Measurements from ENCODE around the gene ENKD1.

Gene ENKD1

GRCh38 chr16:67662653-67663010 is 3.9 kb downstream of the ENKD1 start:
- no peak for DNase-seq

DNA sequence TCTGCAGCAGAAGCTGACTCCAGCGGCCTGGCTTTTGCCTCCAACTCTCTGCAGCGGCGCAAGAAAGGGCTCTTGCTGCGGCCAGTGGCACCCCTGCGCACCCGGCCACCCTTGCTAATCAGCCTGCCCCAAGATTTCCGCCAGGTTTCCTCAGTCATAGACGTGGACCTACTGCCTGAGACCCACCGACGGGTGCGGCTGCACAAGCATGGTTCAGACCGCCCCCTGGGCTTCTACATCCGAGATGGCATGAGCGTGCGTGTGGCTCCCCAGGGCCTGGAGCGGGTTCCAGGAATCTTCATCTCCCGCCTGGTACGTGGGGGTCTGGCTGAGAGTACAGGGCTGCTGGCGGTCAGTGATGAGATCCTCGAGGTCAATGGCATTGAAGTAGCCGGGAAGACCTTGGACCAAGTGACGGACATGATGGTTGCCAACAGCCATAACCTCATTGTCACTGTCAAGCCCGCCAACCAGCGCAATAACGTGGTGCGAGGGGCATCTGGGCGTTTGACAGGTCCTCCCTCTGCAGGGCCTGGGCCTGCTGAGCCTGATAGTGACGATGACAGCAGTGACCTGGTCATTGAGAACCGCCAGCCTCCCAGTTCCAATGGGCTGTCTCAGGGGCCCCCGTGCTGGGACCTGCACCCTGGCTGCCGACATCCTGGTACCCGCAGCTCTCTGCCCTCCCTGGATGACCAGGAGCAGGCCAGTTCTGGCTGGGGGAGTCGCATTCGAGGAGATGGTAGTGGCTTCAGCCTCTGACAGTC is 4.5 kb downstream of the ENKD1 start:
- no peak for DNase-seq

DNA sequence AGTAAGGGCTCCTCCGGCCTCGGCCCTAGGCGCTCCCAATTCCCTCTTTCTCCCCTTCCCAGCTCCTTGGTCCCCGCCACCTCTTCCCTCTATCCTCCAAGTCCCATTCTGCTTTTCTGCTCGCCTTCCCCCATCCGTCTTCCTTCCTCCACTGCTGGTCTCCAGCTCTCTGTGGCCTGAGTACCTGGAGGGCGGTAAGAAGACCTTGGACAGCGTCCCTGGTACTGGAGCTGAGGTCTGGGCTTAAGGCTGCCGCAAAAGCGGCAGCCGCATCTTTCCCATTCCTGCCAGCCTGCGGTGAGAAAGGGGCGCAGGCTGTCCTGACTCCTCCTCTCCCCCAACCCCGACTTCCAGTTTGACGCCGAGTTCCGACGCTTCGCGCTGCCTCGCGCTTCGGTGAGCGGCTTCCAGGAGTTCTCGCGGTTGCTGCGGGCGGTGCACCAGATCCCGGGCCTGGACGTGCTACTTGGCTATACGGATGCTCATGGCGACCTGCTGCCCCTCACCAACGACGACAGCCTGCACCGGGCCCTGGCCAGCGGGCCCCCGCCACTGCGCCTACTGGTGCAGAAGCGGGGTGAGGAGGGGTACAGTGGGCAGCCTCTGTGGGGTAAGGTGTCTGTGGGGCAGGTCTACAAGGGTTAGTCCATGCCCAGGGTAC is 5.3 kb downstream of the ENKD1 start:
- peak in 1 of 2 donors; percentile 20 for DNase-seq

- peak; percentile 97 to 98 for DNase-seq
Measured at GRCh38 chr16:67660564-67661028, 6.0 kb downstream of the ENKD1 start, which contains the start of gene PARD6A. PARD6A (plus strand) TSS chr16:67660960; CDS start chr16:67661039, 79 bp downstream.

DNA sequence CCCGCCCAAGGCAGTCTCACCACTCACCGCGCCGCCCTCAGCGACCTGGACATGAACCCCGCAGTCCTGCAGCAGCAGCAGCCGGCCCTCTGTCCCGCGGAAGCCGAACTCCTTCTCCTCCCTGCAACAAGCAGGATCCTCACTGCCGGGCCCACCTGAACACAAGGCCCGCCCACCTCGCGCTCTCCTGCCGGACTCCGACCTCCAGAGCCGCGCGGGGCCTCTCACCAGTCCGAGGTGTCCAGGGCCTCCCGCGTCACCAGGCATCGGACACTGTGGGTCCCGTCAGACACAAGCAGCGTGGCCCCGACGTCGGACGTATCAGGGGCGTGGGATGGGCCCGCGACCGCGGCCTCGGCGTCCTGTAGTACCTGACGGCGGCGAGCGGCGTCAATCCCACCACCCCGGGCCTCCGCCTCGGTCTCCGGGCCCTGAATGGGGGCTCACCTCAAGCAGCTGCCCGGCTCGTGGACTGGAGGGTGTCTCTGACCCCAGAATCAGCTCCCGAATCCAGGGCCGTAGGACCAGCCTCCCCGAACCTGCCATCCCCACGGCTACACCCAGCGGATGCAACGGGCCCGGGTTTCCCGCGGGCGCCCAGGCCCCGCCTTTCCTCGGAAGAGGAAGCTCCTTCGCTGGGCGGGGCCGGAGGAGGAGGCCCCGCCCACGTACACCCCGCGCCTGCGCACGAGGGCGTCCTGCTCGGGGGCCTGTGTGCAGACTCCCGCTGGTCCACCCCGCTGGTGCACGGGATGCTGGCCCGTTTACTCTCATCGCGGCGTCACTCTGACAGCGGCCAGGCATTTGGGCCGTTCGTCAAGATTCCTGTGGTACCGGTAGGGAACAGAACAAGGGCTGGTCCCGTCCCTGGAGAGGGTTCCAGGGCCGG is 6.6 kb downstream of the ENKD1 start, which contains the start of gene ACD:
Gene ACD, minus strand, starts transcription at position 586 of the 889 bp plus-strand sequence. Its CDS starts 40 bp downstream, at position 546.
- DNase-seq = peak; percentile 97

GRCh38 chr16:67658849-67659674 is 7.5 kb downstream of the ENKD1 start:
- no peak for DNase-seq

GRCh38 chr16:67657751-67658518 is 8.6 kb downstream of the ENKD1 start:
- no peak for DNase-seq

DNA sequence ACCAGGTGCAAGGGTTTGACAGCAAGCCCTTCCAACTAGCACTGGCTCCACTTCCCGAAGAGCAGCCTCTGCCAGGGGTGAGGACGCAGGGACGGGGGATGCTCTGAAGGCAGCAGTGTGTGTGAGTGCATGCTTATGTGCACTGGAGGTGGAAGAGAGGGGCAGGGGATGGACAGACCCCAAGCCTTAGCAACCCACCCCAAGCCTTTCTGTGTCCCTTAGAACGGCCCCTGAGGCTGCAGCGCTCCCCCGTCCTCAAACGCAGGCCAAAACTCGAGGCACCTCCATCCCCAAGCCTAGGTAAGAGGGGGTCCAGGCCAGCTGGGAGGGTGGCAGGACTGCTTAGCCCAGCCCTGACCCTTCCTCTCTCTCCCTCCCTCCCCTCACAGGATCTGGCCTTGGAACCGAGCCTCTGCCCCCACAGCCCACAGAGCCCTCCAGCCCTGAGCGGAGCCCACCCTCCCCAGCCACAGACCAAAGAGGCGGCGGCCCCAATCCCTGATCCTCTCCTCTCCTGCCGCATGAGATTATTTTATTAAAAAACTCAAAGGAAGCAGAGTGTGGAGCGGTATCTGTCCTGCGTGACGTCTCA is 9.4 kb downstream of the ENKD1 start:
- DNase-seq = no peak

GRCh38 chr16:67656344-67657016 is 10.1 kb downstream of the ENKD1 start:
- no peak for DNase-seq

DNA sequence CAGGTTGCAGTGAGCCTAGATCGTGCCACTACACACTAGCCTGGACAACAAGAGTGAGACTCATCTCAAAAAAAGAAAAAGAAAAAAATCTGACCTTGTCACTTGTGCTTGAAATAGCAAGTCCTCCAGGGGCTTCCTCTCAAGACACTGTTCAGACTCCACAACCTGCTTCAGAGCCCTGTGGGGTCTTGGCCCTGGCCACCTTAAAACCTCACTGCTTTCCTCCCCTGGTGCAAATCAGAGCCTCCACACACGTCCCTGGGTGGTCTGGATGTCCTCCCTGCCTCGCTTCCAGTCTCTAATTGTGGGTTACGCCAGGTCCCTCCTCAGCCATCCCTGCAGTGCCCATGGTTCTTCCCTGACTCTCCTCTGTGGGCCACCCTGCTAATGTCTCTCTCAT is 11.2 kb downstream of the ENKD1 start:
- DNase-seq = no peak

DNA sequence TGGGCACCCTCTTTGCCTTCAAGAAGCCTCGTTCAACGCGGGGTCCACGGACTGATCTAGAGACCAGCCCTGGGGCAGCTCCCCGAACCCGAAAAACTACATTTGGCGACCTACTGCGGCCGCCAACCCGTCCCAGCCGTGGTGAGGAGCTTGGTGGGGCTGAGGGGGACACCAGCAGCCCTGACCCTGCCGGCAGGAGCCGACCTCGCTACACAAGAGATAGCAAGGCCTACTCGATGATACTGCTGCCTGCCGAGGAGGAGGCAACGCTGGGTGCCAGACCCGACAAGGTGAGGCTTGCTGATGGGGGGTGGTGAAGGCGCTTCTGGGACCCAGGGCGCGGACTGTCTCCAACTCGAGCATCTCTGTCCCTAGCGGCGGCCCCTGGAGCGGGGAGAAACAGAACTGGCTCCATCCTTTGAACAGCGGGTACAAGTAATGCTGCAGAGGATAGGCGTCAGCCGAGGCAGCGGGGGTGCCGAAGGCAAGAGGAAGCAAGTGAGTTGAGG is 12.1 kb downstream of the ENKD1 start:
- no peak for DNase-seq

DNA sequence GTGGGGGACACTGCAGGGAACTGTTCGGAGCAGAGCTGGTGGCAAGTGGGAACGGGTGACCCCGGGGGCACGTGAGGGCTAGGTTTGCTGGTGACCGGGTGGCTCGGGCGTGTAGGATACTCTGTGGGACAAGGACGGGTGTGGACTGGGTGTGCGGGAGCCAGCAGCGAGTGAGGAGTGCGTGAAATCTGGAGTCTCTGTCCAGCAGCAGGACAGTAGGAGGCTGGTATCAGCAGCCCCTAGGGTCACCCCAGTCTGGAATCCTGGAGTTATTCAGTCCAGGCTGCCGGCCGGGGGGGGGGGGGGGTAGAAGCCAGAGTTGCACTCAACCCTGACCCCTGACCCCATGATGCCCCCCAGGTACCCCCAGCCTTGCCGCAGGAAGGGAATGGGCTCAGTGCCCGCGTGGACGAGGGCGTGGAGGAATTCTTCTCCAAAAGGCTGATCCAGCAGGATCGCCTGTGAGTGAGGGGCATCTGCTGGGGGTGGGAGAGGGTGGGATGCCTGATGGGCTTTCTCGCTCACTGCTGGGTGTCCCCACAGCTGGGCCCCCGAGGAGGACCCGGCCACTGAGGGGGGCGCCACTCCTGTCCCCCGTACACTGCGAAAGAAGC is 12.7 kb downstream of the ENKD1 start:
- DNase-seq = no peak

DNA sequence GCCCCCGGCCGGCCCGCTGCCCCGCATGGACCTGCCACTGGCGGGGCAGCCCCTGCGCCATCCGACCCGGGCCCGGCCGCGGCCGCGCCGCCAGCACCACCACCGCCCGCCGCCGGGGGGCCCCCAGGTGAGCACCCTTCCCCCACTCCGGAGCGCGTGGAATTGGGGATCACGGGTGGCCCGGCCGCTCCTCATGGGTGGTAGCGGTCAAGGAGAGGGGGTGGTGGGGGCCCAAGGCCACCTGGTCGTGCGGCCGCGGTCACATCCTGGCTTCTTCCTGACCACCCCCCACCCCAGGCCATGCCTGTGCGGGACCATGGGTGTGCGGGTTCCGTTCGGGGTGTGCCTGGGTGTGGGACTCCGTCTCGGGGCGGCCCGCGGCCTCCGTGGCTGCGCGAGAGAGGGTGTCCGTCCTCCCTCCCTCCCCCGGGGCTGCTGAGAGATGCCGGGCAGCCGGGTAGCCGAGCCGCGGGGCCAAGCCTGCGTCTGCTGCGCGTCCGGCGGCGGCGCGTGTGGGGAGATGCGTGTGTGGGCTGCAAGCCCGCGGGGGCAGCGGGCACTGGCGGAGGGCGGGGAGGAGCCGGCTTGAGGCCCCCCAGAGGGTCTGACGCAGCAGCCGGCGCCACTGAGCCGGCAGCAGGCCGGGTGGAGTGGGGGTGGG is 13.3 kb downstream of the ENKD1 start:
- no peak for DNase-seq

- DNase-seq = no peak
Measured at GRCh38 chr16:67652578-67653127, 13.9 kb downstream of the ENKD1 start.

- no peak for DNase-seq
Measured at GRCh38 chr16:67651847-67652246, 14.7 kb downstream of the ENKD1 start.

- DNase-seq = no peak
Measured at GRCh38 chr16:67651039-67651438, 15.5 kb downstream of the ENKD1 start.

- no peak for DNase-seq
Measured at GRCh38 chr16:67650023-67650422, 16.5 kb downstream of the ENKD1 start.

- no peak for DNase-seq
Measured at GRCh38 chr16:67649494-67649931, 17.0 kb downstream of the ENKD1 start.
